Pancreas (tissue), 10 donors: Measurements from ENCODE around the gene OR5L2. TPM values are rescaled to one million over a fixed set of nuclear protein-coding genes. Genes with fewer than 3 reads are reported as not detected.
"Not testable (repeated sequence)": the region's sequence is repeated elsewhere in the genome, so short reads cannot be mapped to it uniquely, and the experiment has no call there.

Experiments used
- ATAC-seq, 4 donors: fragments of 200-7000 bp; cut with Tn5 transposase; one replicate each; pipeline versions ENCODE4 v1.8.0 to v1.9.1; 2020; ENCODE audit warnings: mild to moderate bottlenecking in 4 of 4, moderate library complexity in 4 of 4
- DNase-seq, 6 donors: peaks; one replicate each; pipeline ENCODE4 v3.0.0-alpha.2; 2020
- FAIRE-seq: peaks from 2 replicates; lab custom pipeline; 2012; peaks lifted over from hg19 to GRCh38; lab: Jason Lieb, UNC
- H3K27ac ChIP-seq, 4 donors: fragments of 200-600 bp; sonication (generic); 1 replicate in 3 of 4; 2 replicates in 1 of 4; pipeline versions ENCODE4 v1.5.0 to v1.8.0; 2020
- H3K27me3 ChIP-seq, 4 donors: fragments of 200-600 bp; one replicate each; pipeline ENCODE4 v1.8.0; 2021
- H3K36me3 ChIP-seq, 3 donors: fragments of 200-600 bp; sonication (generic) in 1 of 3; one replicate each; pipeline versions ENCODE4 v1.5.0 to v1.8.0; 2020 to 2021
- H3K4me1 ChIP-seq, 3 donors: fragments of 200-600 bp; one replicate each; pipeline ENCODE4 v1.8.0; 2021
- H3K4me3 ChIP-seq, 4 donors: fragments of 200-600 bp; sonication (generic) in 2 of 4; one replicate each; pipeline versions ENCODE4 v1.5.0 to v1.8.0; 2020 to 2021
- H3K9me3 ChIP-seq, 4 donors: fragments of 200-600 bp; one replicate each; pipeline ENCODE4 v1.8.0; 2021
- CTCF ChIP-seq, 4 donors: fragments of 200-600 bp; sonication (generic) in 3 of 4; IDR thresholded peaks; one replicate each; pipeline versions ENCODE4 v1.5.0 to v1.8.0; 2021; ENCODE audit warnings: antibody characterized with exemption in 4 of 4
- WGBS, 2 donors: extraction: QIAGEN DNeasy Blood & Tissue Kit; methylation state at CpG; one replicate each; pipeline ENCODE4 v1.1.7; 2013; 5-methylcytosine and 5-hydroxymethylcytosine counted together
- intact Hi-C, 3 donors: fragments of 100-400 bp; cut with DNase I; formaldehyde crosslinking; loops; one replicate each; pipeline versions ENCODE4 v1.11.1 to v1.14.2; 2022
- polyA plus RNA-seq, 2 donors: library from polyadenylated mRNA; stranded (reverse); fragments of 200-250 nt; gene quantifications; one replicate each; pipeline ENCODE4 v1.2.3, GENCODE V29; 2013
- total RNA-seq, 6 donors: library from RNA; stranded (reverse); fragmentation: NEBNext Ultra II Directional in 4 of 6; extraction: Animal tissue kit (Norgen Biotek cat#: 25700) in 4 of 6; gene quantifications; one replicate each; pipeline versions ENCODE4 v1.2.1 to v1.2.4, GENCODE V29; 2021 to 2023
- donor health status: healthy with polysubstance abuse.
- donor health status: DM: no; HTN: no; CAD: no; lungs with moderate emphysema.
- donor health status: DM: no; HTN: no; CAD: no.
- donor health status: control.
- donor health status: control.
- donor health status: Bipolar disorder and iron deficiency.
- donor health status: DM: yes; HTN: yes; CAD: no.
- donor health status: DM: no; HTN: no; CAD: no.
- donor health status: DM: no; HTN: no; CAD: no.
- donor health status: DM: yes; HTN: yes; CAD: no.

OR5L2 gene
- total and polyA plus RNA-seq, 8 donors: not detected

GRCh38 chr11:55852141-55852540, 25.1 kb downstream of the OR5L2 start:
- intact Hi-C loops: no loop called here
- ATAC-seq: no peak
- no peaks in the 10 kb centered on the region for H3K4me1 ChIP-seq
- no peaks in the 10 kb centered on the region for H3K36me3 ChIP-seq
- FAIRE-seq: no peak
- H3K9me3 ChIP-seq: no peaks in the 10 kb centered on the region
- no peak for DNase-seq
- H3K4me3 ChIP-seq: no peak overlapping the region
- H3K27me3 ChIP-seq: peaks cover 0 to 7% (median 0%) of the 10 kb centered on the region in 4 donors
- WGBS, 2 donors: 49 to 68% methylated on average over 1 of the region's 1 CpG
- no peak for TF ChIP-seq CTCF (IDR thresholded peaks at IDR 0.05)
- H3K27ac ChIP-seq: no peak overlapping the region

- no peak overlapping the region for H3K27ac ChIP-seq
- no peak for ATAC-seq
- intact Hi-C loops: no loop called here
- no peak for TF ChIP-seq CTCF (IDR thresholded peaks at IDR 0.05)
- 9 to 12% methylated on average over 1 of the region's 1 CpG for WGBS, 2 donors
- H3K4me1 ChIP-seq: no peaks in the 10 kb centered on the region
- no peak for FAIRE-seq
- no peaks in the 10 kb centered on the region for H3K36me3 ChIP-seq
- no peaks in the 10 kb centered on the region for H3K9me3 ChIP-seq
- no peak for DNase-seq
- H3K4me3 ChIP-seq: no peak overlapping the region
- H3K27me3 ChIP-seq: peaks cover 0 to 7% (median 0%) of the 10 kb centered on the region in 4 donors
Measured at GRCh38 chr11:55854704-55855103, 27.7 kb downstream of the OR5L2 start.

GRCh38 chr11:55867354-55867753, 40.3 kb downstream of the OR5L2 start:
- H3K4me3 ChIP-seq, intact Hi-C loops, H3K27me3 ChIP-seq, DNase-seq, H3K4me1 ChIP-seq, H3K9me3 ChIP-seq, H3K27ac ChIP-seq, H3K36me3 ChIP-seq, ATAC-seq, FAIRE-seq: not testable (repeated sequence)
- WGBS, 2 donors: 72 to 82% methylated on average over 4 of the region's 4 CpGs

GRCh38 chr11:55872731-55873130, 45.7 kb downstream of the OR5L2 start:
- H3K27ac ChIP-seq, ATAC-seq, H3K9me3 ChIP-seq, FAIRE-seq, H3K36me3 ChIP-seq, H3K4me1 ChIP-seq, intact Hi-C loops, H3K27me3 ChIP-seq: not testable (repeated sequence)
- peak overlapping the region in 1 of 4 donors; percentile 20 for H3K4me3 ChIP-seq
- peak in 1 of 6 donors; percentile 15 for DNase-seq
- WGBS, 2 donors: 4 to 5% methylated on average over 27 to 33 of the region's 33 CpGs

GRCh38 chr11:55873146-55873545, 46.1 kb downstream of the OR5L2 start:
- peak in 3 of 6 donors; percentile 15 to 68 (median 32) for DNase-seq

More at GRCh38 chr11:55873146-55873545, 46.1 kb downstream of the OR5L2 start:
- H3K36me3 ChIP-seq, FAIRE-seq, H3K27ac ChIP-seq, H3K27me3 ChIP-seq, intact Hi-C loops, H3K9me3 ChIP-seq, H3K4me1 ChIP-seq, ATAC-seq: not testable (repeated sequence)
- 7 to 14% methylated on average over 32 to 34 of the region's 34 CpGs for WGBS, 2 donors
- peak overlapping the region in 1 of 4 donors; percentile 20 for H3K4me3 ChIP-seq

Other genes with a start within 250 kb of the OR5L2 start
- not detected for gene OR4C11, start 219.6 kb upstream of the OR5L2 start, total RNA-seq
- not detected for gene OR4C11, start 219.6 kb upstream of the OR5L2 start, polyA plus RNA-seq
- not detected for gene OR4P4, start 192.1 kb upstream of the OR5L2 start, total RNA-seq
- not detected for gene OR4P4, start 192.1 kb upstream of the OR5L2 start, polyA plus RNA-seq
- not detected for gene OR4S2, start 178.9 kb upstream of the OR5L2 start, total RNA-seq
- gene OR4S2, start 178.9 kb upstream of the OR5L2 start, polyA plus RNA-seq: not detected
- gene OR4C6, start 165.0 kb upstream of the OR5L2 start, total RNA-seq: not detected
- gene OR4C6, start 165.0 kb upstream of the OR5L2 start, polyA plus RNA-seq: not detected
- gene OR5D13, start 53.8 kb upstream of the OR5L2 start, total RNA-seq: not detected
- gene OR5D13, start 53.8 kb upstream of the OR5L2 start, polyA plus RNA-seq: not detected
- gene OR5D14, start 31.7 kb upstream of the OR5L2 start, total RNA-seq: not detected
- not detected for gene OR5D14, start 31.7 kb upstream of the OR5L2 start, polyA plus RNA-seq
- not detected for gene OR5L1, start 15.9 kb upstream of the OR5L2 start, total RNA-seq
- not detected for gene OR5L1, start 15.9 kb upstream of the OR5L2 start, polyA plus RNA-seq
- not detected for gene OR5D18, start 7.6 kb upstream of the OR5L2 start, total RNA-seq
- not detected for gene OR5D18, start 7.6 kb upstream of the OR5L2 start, polyA plus RNA-seq
- not detected for gene OR5D16, start 11.5 kb downstream of the OR5L2 start, total RNA-seq
- gene OR5D16, start 11.5 kb downstream of the OR5L2 start, polyA plus RNA-seq: not detected
- not detected for gene TRIM51, start 56.1 kb downstream of the OR5L2 start, total RNA-seq
- not detected for gene TRIM51, start 56.1 kb downstream of the OR5L2 start, polyA plus RNA-seq
- gene OR5W2, start 87.4 kb downstream of the OR5L2 start, total RNA-seq: not detected
- gene OR5W2, start 87.4 kb downstream of the OR5L2 start, polyA plus RNA-seq: not detected
- gene OR5I1, start 109.2 kb downstream of the OR5L2 start, total RNA-seq: not detected
- not detected for gene OR5I1, start 109.2 kb downstream of the OR5L2 start, polyA plus RNA-seq
- gene OR10AG1, start 142.7 kb downstream of the OR5L2 start, total RNA-seq: not detected
- gene OR10AG1, start 142.7 kb downstream of the OR5L2 start, polyA plus RNA-seq: not detected
- gene OR5F1, start 167.4 kb downstream of the OR5L2 start, total RNA-seq: not detected
- gene OR5F1, start 167.4 kb downstream of the OR5L2 start, polyA plus RNA-seq: not detected
- gene OR5AS1, start 200.4 kb downstream of the OR5L2 start, total RNA-seq: not detected
- not detected for gene OR5AS1, start 200.4 kb downstream of the OR5L2 start, polyA plus RNA-seq